HepG2 (cell line): ENCODE data around the gene KIF22. TPM values are rescaled to one million over a fixed set of nuclear protein-coding genes. Genes with fewer than 3 reads are reported as not detected.

Source experiments
- CHD4 ChIP-seq: fragments of 200-600 bp; sonication (generic); IDR thresholded peaks from 2 replicates; pipeline ENCODE4 v1.7.0; 2017; ENCODE audit warnings: mild to moderate bottlenecking, low read length, borderline replicate concordance
- CSRNP2 ChIP-seq: sonication (generic); formaldehyde crosslinking; conservative IDR thresholded peaks from 2 replicates; pipeline ENCODE4 v1.8.0; 2022; ENCODE audit warnings: low read depth, missing genetic modification reagents
- DNMT1 ChIP-seq: sonication (generic); formaldehyde crosslinking; IDR thresholded peaks from 2 replicates; pipeline ENCODE4 v1.5.1; 2020; ENCODE audit warnings: mild to moderate bottlenecking, missing genetic modification reagents
- FOXK2 ChIP-seq: fragments of 450-650 bp; IDR thresholded peaks from 2 replicates; pipeline ENCODE4 v1.6.1; 2016
- HOXA3 ChIP-seq: sonication (generic); formaldehyde crosslinking; IDR thresholded peaks from 2 replicates; pipeline ENCODE4 v1.5.0; 2020; ENCODE audit warnings: missing genetic modification reagents
- IRX3 ChIP-seq: sonication (generic); formaldehyde crosslinking; IDR thresholded peaks from 2 replicates; pipeline ENCODE4 v1.8.1; 2023; ENCODE audit warnings: mild to moderate bottlenecking, low read depth, missing genetic modification reagents, borderline replicate concordance
- MTA1 ChIP-seq: sonication (generic); formaldehyde crosslinking; IDR thresholded peaks from 2 replicates; pipeline ENCODE4 v1.4.0; 2020; ENCODE audit warnings: missing genetic modification reagents, mild to moderate bottlenecking, borderline replicate concordance
- NR2F6 ChIP-seq, 2 experiments: IDR thresholded peaks; 2 replicates each; pipeline ENCODE4 v1.6.1; 2016; ENCODE audit warnings: antibody characterized with exemption in 1 of 2, mild to moderate bottlenecking in 1 of 2
- RFXANK ChIP-seq: IDR thresholded peaks from 2 replicates; pipeline ENCODE4 v1.6.1; 2016
- SIN3A ChIP-seq: IDR thresholded peaks from 2 replicates; pipeline ENCODE4 v1.6.1; 2011; ENCODE audit warnings: low read depth, mild to moderate bottlenecking, control low read depth, low read length, borderline replicate concordance
- TOE1 ChIP-seq: sonication (generic); formaldehyde crosslinking; IDR thresholded peaks from 2 replicates; pipeline ENCODE4 v1.4.0; 2020; ENCODE audit warnings: mild to moderate bottlenecking, missing genetic modification reagents
- ZBTB14 ChIP-seq: sonication (generic); formaldehyde crosslinking; IDR thresholded peaks from 2 replicates; pipeline ENCODE4 v1.4.0; 2020; ENCODE audit warnings: missing genetic modification reagents
- ZBTB34 ChIP-seq: sonication (generic); formaldehyde crosslinking; IDR thresholded peaks from 2 replicates; pipeline ENCODE4 v1.8.0; 2022; ENCODE audit warnings: mild to moderate bottlenecking, missing genetic modification reagents
- ZBTB43 ChIP-seq: sonication (generic); formaldehyde crosslinking; conservative IDR thresholded peaks from 2 replicates; pipeline ENCODE4 v1.4.0; 2020; ENCODE audit warnings: missing genetic modification reagents
- ZNF101 ChIP-seq: sonication (generic); formaldehyde crosslinking; IDR thresholded peaks from 2 replicates; pipeline ENCODE4 v1.4.0; 2020; ENCODE audit warnings: mild to moderate bottlenecking, low read depth, missing genetic modification reagents, borderline replicate concordance
- ZNF180 ChIP-seq: sonication (generic); formaldehyde crosslinking; IDR thresholded peaks from 2 replicates; pipeline ENCODE4 v1.4.0; 2020; ENCODE audit warnings: low read depth, missing genetic modification reagents, borderline replicate concordance
- ZNF280D ChIP-seq: sonication (generic); formaldehyde crosslinking; IDR thresholded peaks from 2 replicates; pipeline ENCODE4 v1.5.1; 2020; ENCODE audit warnings: mild to moderate bottlenecking, missing genetic modification reagents
- ZNF30 ChIP-seq: sonication (generic); formaldehyde crosslinking; IDR thresholded peaks from 2 replicates; pipeline ENCODE4 v1.5.0; 2020; ENCODE audit warnings: mild to moderate bottlenecking, missing genetic modification reagents
- ZNF567 ChIP-seq: sonication (generic); formaldehyde crosslinking; IDR thresholded peaks from 2 replicates; pipeline ENCODE4 v1.8.1; 2023; ENCODE audit warnings: mild to moderate bottlenecking, missing genetic modification reagents, borderline replicate concordance
- ZNF790 ChIP-seq: sonication (generic); formaldehyde crosslinking; IDR thresholded peaks from 2 replicates; pipeline ENCODE4 v1.8.0; 2022; ENCODE audit warnings: missing genetic modification reagents, mild to moderate bottlenecking, borderline replicate concordance
- polyA plus RNA-seq, 8 experiments: library from polyadenylated mRNA; depleted of rRNA in 3 of 8; stranded (reverse) in 7 of 8; unstranded in 1 of 8; fragments of >200 nt; fragmentation: Illumina TruSeq in 4 of 8; extraction: Trizol in 4 of 8; gene quantifications; 2 replicates each; pipeline versions ENCODE4 v1.2.1 to v1.2.3, GENCODE V29; 2011 to 2016; ENCODE audit warnings: low read depth in 4 of 8, missing spikeins in 1 of 8, mixed read lengths in 1 of 8; ENCODE audit not compliant: insufficient read depth in 1 of 8
- total RNA-seq, 5 experiments: library from RNA; depleted of rRNA; stranded (reverse); fragments of >200 nt; fragmentation: Illumina TruSeq; extraction: Trizol; gene quantifications; 2 replicates each; pipeline ENCODE4 v1.2.3, GENCODE V29; 2016; ENCODE audit warnings: low read depth in 1 of 5

Gene KIF22
- total and polyA plus RNA-seq, 2 of the 13 experiments (the other 11 are each of a cell fraction or from before 2014, with no cell fraction given) = 95.8 to 118 TPM

GRCh38 chr16:29790183-29790948 is at the start of gene KIF22 (continued):
- TF ChIP-seq ZBTB43 (CRISPR knock-in tag) (peak; percentile 71), CHD4 (no peak), MTA1 (CRISPR knock-in tag) (peak; percentile 96), ZBTB34 (CRISPR knock-in tag) (peak; percentile 63; the same call in 1 of the 2 replicates), IRX3 (CRISPR knock-in tag) (0 out of 2 replicates have a peak, but pooled peaks have one; percentile 63), ZBTB14 (CRISPR knock-in tag) (peak; percentile 82), HOXA3 (peak; percentile 94), RFXANK (peak; percentile 87), CSRNP2 (CRISPR knock-in tag) (no peak), ZNF790 (CRISPR knock-in tag) (no peak), FOXK2 (peak; percentile 57; the same call in 1 of the 2 replicates), ZNF101 (CRISPR knock-in tag) (no peak; the same call in 1 of the 2 replicates), DNMT1 (CRISPR knock-in tag) (peak; percentile 77), ZNF567 (CRISPR knock-in tag) (peak; percentile 90; the same call in 1 of the 2 replicates), TOE1 (0 out of 2 replicates have a peak, but pooled peaks have one; percentile 54), ZNF30 (peak; percentile 64; the same call in 1 of the 2 replicates), SIN3A (peak; percentile 93), ZNF180 (CRISPR knock-in tag) (no peak), ZNF280D (peak; percentile 96), NR2F6 (IDR thresholded peaks at IDR 0.05) (peak; percentile 18; the same call in 1 of the 2 replicates), NR2F6 (CRISPR knock-in tag; IDR thresholded peaks at IDR 0.05) (peak; percentile 69; the same call in 1 of the 2 replicates)
